OCI-LY7 (cell line): Measurements from ENCODE around the gene BTN1A1.

Experiments
- EZH2phosphoT487 ChIP-seq: fragments of 200-600 bp; sonication (generic); IDR thresholded peaks from 2 replicates; pipeline ENCODE4 v1.6.1; 2018; ENCODE audit warnings: low read depth, borderline replicate concordance, mild to moderate bottlenecking, mixed run types, antibody characterized with exemption, low read length, moderate library complexity, mixed read lengths
- TF ChIP-seq, protein P1 (sequence below): fragments of 200-600 bp; sonication (generic); conservative IDR thresholded peaks from 2 replicates; pipeline ENCODE4 v1.5.1; 2014; ENCODE audit warnings: mild to moderate bottlenecking, antibody characterized with exemption, low read length, moderate library complexity, mixed read lengths

- TF ChIP-seq, protein P1, sequence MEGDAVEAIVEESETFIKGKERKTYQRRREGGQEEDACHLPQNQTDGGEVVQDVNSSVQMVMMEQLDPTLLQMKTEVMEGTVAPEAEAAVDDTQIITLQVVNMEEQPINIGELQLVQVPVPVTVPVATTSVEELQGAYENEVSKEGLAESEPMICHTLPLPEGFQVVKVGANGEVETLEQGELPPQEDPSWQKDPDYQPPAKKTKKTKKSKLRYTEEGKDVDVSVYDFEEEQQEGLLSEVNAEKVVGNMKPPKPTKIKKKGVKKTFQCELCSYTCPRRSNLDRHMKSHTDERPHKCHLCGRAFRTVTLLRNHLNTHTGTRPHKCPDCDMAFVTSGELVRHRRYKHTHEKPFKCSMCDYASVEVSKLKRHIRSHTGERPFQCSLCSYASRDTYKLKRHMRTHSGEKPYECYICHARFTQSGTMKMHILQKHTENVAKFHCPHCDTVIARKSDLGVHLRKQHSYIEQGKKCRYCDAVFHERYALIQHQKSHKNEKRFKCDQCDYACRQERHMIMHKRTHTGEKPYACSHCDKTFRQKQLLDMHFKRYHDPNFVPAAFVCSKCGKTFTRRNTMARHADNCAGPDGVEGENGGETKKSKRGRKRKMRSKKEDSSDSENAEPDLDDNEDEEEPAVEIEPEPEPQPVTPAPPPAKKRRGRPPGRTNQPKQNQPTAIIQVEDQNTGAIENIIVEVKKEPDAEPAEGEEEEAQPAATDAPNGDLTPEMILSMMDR, result no peak
- TF ChIP-seq EZH2phosphoT487, result no peak
These were observed 12.6 kb upstream of the BTN1A1 start for GRCh38 chr6:26487466-26487865.
